ENCODE results near the gene LGALS1.
A peak's percentile ranks its signal among the peaks of the same experiment; 100 is the strongest.

LGALS1 gene

DNA sequence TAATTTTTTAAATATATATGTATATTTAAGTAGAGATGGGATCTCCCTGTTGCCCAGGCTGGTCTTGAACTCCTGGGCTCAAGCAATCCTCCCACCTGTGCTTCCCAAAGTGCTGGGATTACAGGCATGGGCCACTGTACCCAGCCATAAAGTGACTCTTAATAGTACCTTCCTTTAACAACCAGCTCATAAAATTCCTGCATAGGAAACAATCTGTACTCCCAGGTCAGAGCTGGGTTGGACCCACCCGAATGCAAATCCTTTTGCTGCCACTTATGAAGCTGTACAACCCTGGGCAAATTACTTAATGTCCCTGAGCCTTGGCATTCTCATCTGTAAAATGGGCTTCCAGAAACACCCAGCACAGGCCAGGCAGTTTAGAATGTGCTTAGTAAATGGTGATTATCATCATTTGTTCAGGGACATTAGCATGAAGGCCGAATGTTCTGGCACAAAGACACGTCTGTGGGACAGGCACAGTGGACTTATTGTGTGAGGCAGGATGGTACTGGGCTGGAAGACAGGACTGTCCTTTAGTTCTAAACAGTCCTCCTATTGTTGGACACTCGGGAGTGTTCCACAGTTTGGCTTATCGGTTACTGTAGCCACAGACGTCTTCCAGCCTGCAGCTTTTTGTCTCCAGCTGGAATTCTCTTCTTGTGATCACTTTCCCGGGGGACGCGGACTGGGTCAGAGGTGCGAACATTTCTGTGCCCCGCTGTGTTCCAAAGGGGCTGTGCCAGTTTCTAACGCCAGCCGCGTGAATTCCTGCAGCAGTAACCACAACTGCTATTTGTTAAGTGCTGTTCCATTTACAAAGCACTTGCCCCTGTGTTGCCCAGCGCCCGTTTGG lies 11.0 kb upstream of the LGALS1 start:
- no peak for DNase-seq

DNA sequence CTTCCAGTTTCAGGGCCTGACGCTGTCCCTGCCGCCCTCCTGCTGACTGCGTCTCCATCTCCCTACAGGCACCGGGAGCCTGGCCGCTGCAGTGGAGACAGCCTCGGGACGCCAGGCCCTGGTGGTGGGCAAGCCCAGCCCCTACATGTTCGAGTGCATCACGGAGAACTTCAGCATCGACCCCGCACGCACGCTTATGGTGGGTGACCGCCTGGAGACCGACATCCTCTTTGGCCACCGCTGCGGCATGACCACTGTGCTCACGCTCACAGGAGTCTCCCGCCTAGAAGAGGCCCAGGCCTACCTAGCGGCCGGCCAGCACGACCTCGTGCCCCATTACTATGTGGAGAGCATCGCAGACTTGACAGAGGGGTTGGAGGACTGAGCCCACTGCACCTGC lies 9.9 kb upstream of the LGALS1 start:
- no peak for DNase-seq

DNA sequence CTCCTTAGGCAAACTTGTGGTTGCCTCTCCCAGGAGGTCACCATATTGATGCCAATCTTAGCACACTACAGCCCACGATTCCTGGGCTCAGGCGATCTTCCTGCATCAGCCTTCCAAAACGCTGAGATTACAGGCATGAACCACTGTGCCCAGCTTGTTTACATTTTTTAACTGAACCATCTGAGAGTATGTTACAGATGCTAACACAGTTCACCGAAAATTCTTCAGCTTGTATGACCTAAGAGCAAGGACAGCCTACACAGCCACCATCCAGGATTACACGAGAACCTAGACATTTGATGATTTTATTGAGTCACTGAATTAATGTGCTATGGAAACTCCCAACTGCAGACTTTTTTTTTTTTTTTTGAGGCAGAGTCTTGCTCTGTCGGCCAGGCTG lies 5.8 kb upstream of the LGALS1 start:
- DNase-seq: no peak

- no peak for DNase-seq
Measured at GRCh38 chr22:37672206-37672919, 3.1 kb upstream of the LGALS1 start.

DNA sequence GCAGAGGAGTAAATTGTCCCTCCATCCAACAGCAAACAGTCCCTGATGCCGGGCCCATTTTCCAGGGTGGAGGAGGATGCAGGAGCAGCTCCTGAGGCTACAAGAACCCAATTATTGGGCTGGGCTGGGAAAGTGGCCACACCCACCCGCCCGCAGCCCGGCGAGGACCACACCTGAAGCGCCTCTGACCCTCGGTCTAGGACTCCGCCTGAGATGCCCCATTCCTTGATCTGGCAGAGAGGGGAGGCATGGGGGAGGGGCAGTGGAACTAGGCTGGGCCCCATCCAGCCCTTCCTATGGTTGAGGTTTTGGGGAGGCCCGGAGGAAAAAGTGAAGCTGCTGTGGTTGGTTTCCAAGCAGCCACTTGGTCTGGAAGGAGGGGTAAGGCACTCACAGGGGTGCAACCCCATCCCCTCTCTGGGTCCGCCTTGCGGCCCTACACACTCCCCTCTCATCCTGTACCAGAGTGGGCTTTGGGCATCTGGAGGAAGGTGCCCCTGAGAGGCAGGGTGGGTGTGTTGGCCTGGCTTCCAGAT lies 2.4 kb upstream of the LGALS1 start:
- DNase-seq: no peak

DNA sequence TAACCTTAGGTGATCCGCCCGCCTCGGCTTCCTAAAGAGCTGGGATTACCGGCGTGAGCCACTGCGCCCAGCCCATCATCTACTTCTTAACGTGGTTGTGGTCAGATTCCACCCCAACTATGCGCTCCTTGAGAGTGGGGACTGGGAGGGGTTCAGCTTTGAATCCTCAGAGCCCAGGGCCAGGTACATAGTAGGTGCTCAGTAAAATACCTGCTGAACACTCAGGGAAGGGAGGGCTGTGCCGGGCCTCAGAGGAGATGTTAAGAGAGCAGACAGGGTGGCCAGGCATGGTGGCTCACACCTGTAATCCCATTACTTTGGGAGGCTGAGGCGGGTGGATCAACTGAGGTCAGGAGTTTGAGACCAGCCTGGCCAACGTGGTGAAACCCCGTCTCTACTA lies 1.2 kb upstream of the LGALS1 start:
- no peak for DNase-seq

DNA sequence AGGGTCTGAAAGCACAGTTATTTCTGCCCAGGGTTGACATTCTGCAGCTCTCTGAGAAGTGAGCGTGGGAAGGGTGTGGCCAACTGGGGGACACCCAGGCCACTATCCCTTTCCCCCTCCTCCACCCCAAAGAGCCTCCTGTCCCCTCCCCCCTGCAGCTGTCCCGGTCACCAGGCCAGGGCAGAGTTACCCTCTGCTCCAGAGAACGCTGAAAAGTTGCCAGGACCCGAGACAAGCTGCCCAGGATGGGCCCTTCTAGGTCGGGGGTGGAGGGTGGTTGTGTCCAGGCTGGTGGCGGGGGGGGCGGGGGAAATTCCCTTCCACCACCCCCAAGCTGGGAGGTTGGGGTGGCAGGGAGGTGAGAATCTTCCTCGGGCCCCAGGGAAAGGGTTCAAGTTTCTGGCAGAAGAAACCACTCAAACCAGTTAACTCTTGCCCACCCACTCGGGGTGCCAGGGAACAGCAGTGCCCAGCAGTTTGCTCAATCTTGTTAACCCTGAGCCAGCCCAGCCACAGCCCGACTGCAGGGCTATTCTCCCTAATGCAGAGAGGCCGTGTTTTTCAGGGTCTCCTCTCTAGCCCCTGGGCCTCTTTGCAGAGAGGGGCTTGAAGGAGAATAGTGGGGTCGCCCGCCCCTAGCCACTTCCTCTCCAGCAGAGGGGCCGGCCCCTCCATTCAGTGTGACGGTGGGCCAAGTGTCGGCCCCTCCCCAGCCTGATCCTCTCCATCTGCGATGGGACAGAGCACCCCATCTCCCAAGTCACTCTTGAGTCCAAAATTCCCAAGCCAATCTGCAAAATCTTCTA lies 697 bp downstream of the LGALS1 start:
- peak; percentile 45 for DNase-seq

DNA sequence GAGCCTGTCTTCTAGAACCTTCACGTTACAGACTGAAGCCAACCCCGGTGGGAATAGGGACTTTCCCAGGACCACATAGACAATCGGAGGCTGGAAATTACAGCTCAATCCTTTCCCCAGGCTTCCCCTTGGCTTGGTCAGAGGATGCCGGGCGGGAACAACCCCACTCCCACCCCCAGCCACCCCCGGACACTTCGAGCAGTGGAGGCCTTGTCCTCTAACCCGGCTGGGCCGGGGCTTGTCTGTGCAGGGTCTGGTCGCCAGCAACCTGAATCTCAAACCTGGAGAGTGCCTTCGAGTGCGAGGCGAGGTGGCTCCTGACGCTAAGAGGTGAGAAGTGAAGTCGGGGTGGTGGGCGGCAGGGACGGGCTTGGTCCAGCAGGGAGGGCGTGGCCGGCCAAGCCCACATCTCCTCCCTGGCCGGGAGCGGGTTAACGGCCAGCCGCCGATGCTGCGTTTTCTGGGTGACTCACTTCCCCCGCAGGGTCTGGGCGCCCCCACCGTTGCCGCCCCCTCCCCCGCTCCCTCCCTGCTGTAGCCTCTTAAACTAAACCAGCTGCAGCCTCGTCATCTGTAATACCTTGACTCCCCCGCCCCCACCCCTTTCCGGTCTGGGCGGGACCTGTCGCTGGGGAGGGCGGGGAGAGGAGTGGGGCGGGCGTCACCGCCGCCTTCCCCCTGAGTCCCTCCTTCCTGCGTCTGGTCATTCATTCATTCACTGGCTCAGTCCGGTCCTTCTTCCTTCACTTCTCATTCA lies 1.5 kb downstream of the LGALS1 start:
- peak; percentile 94 for DNase-seq

- no peak for DNase-seq
Measured at GRCh38 chr22:37677493-37677974, 2.1 kb downstream of the LGALS1 start.

DNA sequence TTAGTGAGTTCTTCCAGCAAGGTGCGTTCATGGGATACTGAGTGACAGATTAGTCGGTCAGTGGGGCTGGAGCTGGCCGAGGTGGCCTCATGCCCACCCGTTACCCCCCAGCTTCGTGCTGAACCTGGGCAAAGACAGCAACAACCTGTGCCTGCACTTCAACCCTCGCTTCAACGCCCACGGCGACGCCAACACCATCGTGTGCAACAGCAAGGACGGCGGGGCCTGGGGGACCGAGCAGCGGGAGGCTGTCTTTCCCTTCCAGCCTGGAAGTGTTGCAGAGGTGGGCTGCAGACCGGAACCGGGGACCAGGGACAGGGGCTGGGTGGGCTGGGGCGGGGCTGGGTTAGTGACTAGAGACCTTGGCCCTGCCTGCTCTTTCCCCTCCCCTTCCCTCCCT lies 2.9 kb downstream of the LGALS1 start:
- no peak for DNase-seq

DNA sequence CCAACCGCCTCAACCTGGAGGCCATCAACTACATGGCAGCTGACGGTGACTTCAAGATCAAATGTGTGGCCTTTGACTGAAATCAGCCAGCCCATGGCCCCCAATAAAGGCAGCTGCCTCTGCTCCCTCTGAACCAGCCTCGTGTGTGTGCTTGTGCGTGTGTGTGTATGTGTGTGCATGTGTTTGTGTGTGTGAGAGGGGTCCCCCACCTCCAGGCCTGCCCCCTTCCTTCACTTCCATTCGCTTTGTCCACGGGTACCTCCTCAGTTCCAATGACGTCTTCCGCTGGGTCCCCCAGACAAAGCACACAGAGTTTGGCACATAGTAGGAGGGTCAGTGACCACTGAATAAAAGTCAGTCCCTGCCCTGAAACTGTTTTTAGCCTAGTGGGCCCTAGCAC lies 4.2 kb downstream of the LGALS1 start:
- DNase-seq: no peak

GRCh38 chr22:37680191-37680851 lies 4.9 kb downstream of the LGALS1 start:
- no peak for DNase-seq

DNA sequence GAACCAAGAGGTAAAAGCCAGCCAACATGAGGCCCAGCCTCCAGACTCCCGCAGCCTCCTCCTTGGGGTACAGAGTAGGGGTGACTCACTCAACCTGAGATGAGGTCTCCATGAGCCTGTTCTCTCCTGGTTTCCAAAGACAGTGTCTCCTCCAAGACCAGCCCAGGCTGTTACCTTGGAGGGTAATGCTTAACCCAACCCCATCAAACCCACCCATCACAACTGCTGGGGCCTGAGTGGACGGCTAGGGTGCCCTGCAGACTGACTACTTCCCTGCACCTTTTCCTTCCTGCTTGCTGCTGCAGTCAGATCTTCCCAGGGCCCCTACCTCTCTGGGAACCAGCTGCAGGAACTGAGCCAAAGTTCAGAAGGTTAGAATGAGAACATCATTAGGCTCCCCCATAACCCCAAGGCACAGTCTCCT lies 5.6 kb downstream of the LGALS1 start:
- no peak for DNase-seq

DNA sequence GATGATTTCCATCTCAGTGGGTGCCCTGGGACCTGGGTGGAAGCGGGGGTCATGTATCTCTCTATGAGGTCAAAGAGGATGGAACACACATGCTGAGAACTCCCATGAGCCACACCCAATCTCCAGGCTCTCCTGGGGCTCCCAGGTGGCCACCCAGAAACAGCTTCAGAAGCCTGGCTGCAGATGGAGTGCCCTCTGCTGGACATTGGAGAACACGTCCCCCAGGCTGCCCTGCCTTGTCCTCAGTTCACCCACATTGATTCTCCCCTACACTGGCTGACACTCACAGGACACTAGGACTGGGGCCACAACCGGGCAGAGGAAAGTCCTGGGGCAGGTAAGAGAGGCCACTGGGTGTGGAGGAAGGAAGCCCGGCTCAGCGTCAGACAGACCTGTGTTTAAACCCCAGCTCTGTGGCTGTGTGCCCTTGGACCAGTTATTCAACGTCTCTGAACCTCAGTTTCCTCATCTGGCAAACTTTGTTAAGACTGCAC lies 6.2 kb downstream of the LGALS1 start:
- DNase-seq: peak; percentile 81

- DNase-seq: no peak
Measured at GRCh38 chr22:37684803-37685615, 9.6 kb downstream of the LGALS1 start.

DNA sequence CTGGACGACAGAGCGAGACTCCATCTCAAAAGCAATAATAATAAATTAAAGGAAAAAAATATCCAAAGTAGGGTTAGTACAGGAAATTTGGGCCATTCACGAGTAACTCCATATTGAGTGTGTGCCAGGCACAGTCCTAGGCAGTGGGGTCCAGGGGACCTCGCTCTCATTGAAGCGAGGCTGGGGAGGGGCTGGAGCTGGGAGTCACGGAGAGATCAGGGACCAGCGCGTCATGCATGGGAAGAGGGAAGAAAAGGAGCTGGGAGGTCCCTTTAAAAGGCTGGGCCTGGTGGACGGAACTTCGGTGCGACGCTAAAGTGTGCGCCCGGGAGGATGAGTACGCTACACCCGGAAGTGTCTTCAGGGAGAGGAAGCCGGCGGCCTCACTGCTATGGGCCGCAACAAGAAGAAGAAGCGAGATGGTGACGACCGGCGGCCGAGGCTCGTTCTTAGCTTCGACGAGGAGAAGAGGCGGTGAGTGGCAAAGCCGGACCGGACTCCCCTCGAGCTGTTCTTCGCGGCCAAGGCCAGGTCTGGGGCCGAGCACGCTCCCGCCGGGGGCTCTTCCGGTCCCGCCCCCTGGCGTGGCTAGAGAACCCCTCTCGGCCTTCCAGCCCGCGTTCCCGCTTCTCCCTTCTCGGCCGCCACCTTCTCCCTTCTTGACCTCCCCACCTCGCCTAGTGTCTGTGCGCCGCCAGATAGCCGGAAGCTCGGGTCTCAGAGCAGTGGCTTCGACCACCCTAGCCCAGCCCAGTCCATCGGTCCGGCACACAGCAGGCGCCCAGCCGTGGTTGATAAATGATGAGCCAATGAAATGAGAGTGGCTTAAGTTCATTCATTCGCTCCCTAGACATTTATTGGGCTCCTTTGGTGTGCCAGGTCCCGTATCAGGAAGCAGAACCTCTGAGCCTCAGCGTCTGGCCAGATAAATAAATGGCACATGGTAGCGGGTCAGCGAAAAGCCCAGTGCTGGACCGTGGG lies 10.9 kb downstream of the LGALS1 start, which contains the start of gene NOL12:
Gene NOL12 (plus strand): TSS at position 342 of the 981 bp plus-strand sequence. CDS start 50 bp downstream, at position 392.
- DNase-seq: peak; percentile 87

- no peak for DNase-seq
Measured at GRCh38 chr22:37690407-37690806, 15.0 kb downstream of the LGALS1 start.

- no peak for DNase-seq
Measured at GRCh38 chr22:37690901-37691504, 15.6 kb downstream of the LGALS1 start.

All from CD4-positive, alpha-beta T cell treated with Interleukin-21 for 1 hour (primary cell).